IMR-90 (cell line): Measurements from ENCODE around the gene SIM2. TPM values are rescaled to one million over a fixed set of nuclear protein-coding genes. Genes with fewer than 3 reads are reported as not detected.

ENCODE experiments used
- ATAC-seq: fragments of 200-7000 bp; cut with Tn5 transposase; 2 replicates; pipeline ENCODE4 v1.9.1; 2020; ENCODE audit warnings: low read depth, mild to moderate bottlenecking, moderate library complexity
- BruUV-seq: library from RNA; stranded (reverse); fragments of 400-500 nt; replicated peaks from 2 replicates; lab custom pipeline; 2021; lab: Mats Ljungman, UMichigan
- CTCF ChIA-PET: fragments of 300-600 bp; formaldehyde crosslinking; extraction: SDS; loops from one replicate; lab custom pipeline; 2021; ENCODE audit warnings: antibody characterized with exemption; lab: Yijun Ruan, JAX
- POLR2A ChIA-PET: fragments of 300-600 bp; sonication (Branson Sonifier 250); formaldehyde crosslinking; loops from one replicate; lab custom pipeline; 2022; ENCODE audit warnings: antibody characterized with exemption; ENCODE audit not compliant: unreplicated experiment; lab: Charles Lee
- DNase-seq: peaks from one replicate; pipeline ENCODE4 v3.0.0; 2013
- H2AFZ ChIP-seq: replicated peaks from 2 replicates; pipeline ENCODE3; 2013; ENCODE audit warnings: low read length, mild to moderate bottlenecking; ENCODE audit not compliant: poor library complexity
- H2AK5ac ChIP-seq: 2 replicates; pipeline ENCODE4 v1.6.1; 2013; ENCODE audit warnings: low read depth, low read length, inconsistent platforms
- H2AK9ac ChIP-seq: replicated peaks from 2 replicates; pipeline ENCODE3; 2013; ENCODE audit warnings: mild to moderate bottlenecking, low read depth, low read length, moderate library complexity; ENCODE audit not compliant: poor library complexity
- H2BK120ac ChIP-seq: 2 replicates; pipeline ENCODE4 v1.6.1; 2013; ENCODE audit warnings: low read depth, low read length, inconsistent platforms
- H2BK15ac ChIP-seq: 3 replicates; pipeline ENCODE4 v1.6.1; 2013; ENCODE audit warnings: low read depth, low read length, inconsistent platforms
- H2BK20ac ChIP-seq: 2 replicates; pipeline ENCODE4 v1.6.1; 2013; ENCODE audit warnings: low read depth, mild to moderate bottlenecking, inconsistent platforms, low read length, moderate library complexity
- H2BK5ac ChIP-seq: 2 replicates; pipeline ENCODE4 v1.6.1; 2013; ENCODE audit warnings: mild to moderate bottlenecking, low read depth, low read length, inconsistent platforms; ENCODE audit not compliant: poor library complexity, severe bottlenecking
- H3K14ac ChIP-seq: replicated peaks from 2 replicates; pipeline ENCODE4 v1.6.1; 2013; ENCODE audit warnings: low read depth, low read length, inconsistent platforms
- H3K18ac ChIP-seq: 2 replicates; pipeline ENCODE4 v1.6.1; 2013; ENCODE audit warnings: low read depth, low read length, control low read depth
- H3K23ac ChIP-seq: 2 replicates; pipeline ENCODE4 v1.6.1; 2013; ENCODE audit warnings: low read depth, low read length, inconsistent platforms
- H3K27ac ChIP-seq: 2 replicates; pipeline ENCODE4 v1.5.1; 2013; ENCODE audit warnings: mild to moderate bottlenecking, control low read depth, low read length; ENCODE audit not compliant: insufficient read depth
- H3K27me3 ChIP-seq: 2 replicates; pipeline ENCODE4 v1.6.1; 2013; ENCODE audit warnings: low read length; ENCODE audit not compliant: control insufficient read depth, insufficient read depth
- H3K36me3 ChIP-seq: 2 replicates; pipeline ENCODE4 v1.6.1; 2013; ENCODE audit warnings: low read length, mixed read lengths; ENCODE audit not compliant: control insufficient read depth, insufficient read depth
- H3K4ac ChIP-seq: 2 replicates; pipeline ENCODE4 v1.6.1; 2013; ENCODE audit warnings: low read depth, low read length, inconsistent platforms
- H3K4me1 ChIP-seq: 2 replicates; pipeline ENCODE4 v1.6.1; 2013; ENCODE audit warnings: low read length, mixed read lengths; ENCODE audit not compliant: control insufficient read depth, insufficient read depth
- H3K4me2 ChIP-seq: 2 replicates; pipeline ENCODE4 v1.6.1; 2013; ENCODE audit warnings: low read depth, mild to moderate bottlenecking, control low read depth, low read length, moderate library complexity
- H3K4me3 ChIP-seq: 2 replicates; pipeline ENCODE4 v1.5.1; 2013; ENCODE audit warnings: low read depth, mild to moderate bottlenecking, control low read depth, low read length, moderate library complexity; ENCODE audit not compliant: insufficient read depth
- H3K56ac ChIP-seq: 2 replicates; pipeline ENCODE4 v1.6.1; 2013; ENCODE audit warnings: low read length, inconsistent platforms; ENCODE audit not compliant: insufficient read depth; ENCODE audit errors: extremely low read depth
- H3K79me1 ChIP-seq, 2 experiments: 2 replicates each; pipeline ENCODE4 v1.6.1; 2013; ENCODE audit warnings: low read length in 2 of 2, inconsistent platforms in 1 of 2, low read depth in 1 of 2
- H3K9ac ChIP-seq: 2 replicates; pipeline ENCODE4 v1.6.1; 2013; ENCODE audit warnings: low read depth, low read length, control low read depth
- H3K9me1 ChIP-seq: 2 replicates; pipeline ENCODE4 v1.6.1; 2013; ENCODE audit warnings: low read length, inconsistent platforms; ENCODE audit not compliant: insufficient read depth
- H3K9me3 ChIP-seq: 2 replicates; pipeline ENCODE4 v1.6.1; 2013; ENCODE audit warnings: low read length; ENCODE audit not compliant: control insufficient read depth, insufficient read depth
- H4K20me1 ChIP-seq: 2 replicates; pipeline ENCODE4 v1.6.1; 2013; ENCODE audit warnings: low read length, inconsistent platforms; ENCODE audit not compliant: insufficient read depth
- H4K5ac ChIP-seq: 2 replicates; pipeline ENCODE4 v1.6.1; 2013; ENCODE audit warnings: mild to moderate bottlenecking, low read depth, low read length, control low read depth
- H4K8ac ChIP-seq, 2 experiments: 2 replicates each; pipeline ENCODE4 v1.6.1; 2013; ENCODE audit warnings: low read depth in 2 of 2, low read length in 2 of 2, control low read depth in 1 of 2, inconsistent platforms in 1 of 2
- H4K91ac ChIP-seq: 2 replicates; pipeline ENCODE4 v1.6.1; 2013; ENCODE audit warnings: low read depth, low read length, inconsistent platforms; ENCODE audit not compliant: insufficient read depth
- BHLHE40 ChIP-seq: fragments of 150-350 bp; IDR thresholded peaks from 2 replicates; pipeline ENCODE4 v1.6.1; 2016; ENCODE audit warnings: mild to moderate bottlenecking, low read depth, low read length
- CEBPB ChIP-seq: IDR thresholded peaks from 2 replicates; pipeline ENCODE4 v1.6.1; 2012; ENCODE audit warnings: low read depth, low read length, improper control_type of control experiment
- CHD1 ChIP-seq: IDR thresholded peaks from 2 replicates; pipeline ENCODE4 v1.6.1; 2012; ENCODE audit warnings: low read depth, low read length, improper control_type of control experiment
- CTCF ChIP-seq: conservative IDR thresholded peaks from 2 replicates; pipeline ENCODE4 v1.5.1; 2012; ENCODE audit warnings: mild to moderate bottlenecking, low read depth, low read length, improper control_type of control experiment
- FOS ChIP-seq: fragments of 150-350 bp; IDR thresholded peaks from 2 replicates; pipeline ENCODE4 v1.6.1; 2016; ENCODE audit warnings: low read depth, low read length
- MAFK ChIP-seq: IDR thresholded peaks from 2 replicates; pipeline ENCODE4 v1.6.1; 2012; ENCODE audit warnings: low read depth, low read length, improper control_type of control experiment
- MAZ ChIP-seq: IDR thresholded peaks from 2 replicates; pipeline ENCODE4 v1.6.1; 2012; ENCODE audit warnings: low read depth, mild to moderate bottlenecking, low read length, improper control_type of control experiment, moderate library complexity, borderline replicate concordance
- MXI1 ChIP-seq: IDR thresholded peaks from 2 replicates; pipeline ENCODE4 v1.6.1; 2012; ENCODE audit warnings: low read depth, mild to moderate bottlenecking, low read length, moderate library complexity, borderline replicate concordance
- NFE2L2 ChIP-seq: fragments of 150-350 bp; IDR thresholded peaks from 2 replicates; pipeline ENCODE4 v1.6.1; 2016; ENCODE audit warnings: low read depth, mild to moderate bottlenecking, low read length
- POLR2A ChIP-seq: IDR thresholded peaks from 2 replicates; pipeline ENCODE4 v1.6.1; 2012; ENCODE audit warnings: mild to moderate bottlenecking, low read depth, low read length
- RAD21 ChIP-seq: IDR thresholded peaks from 2 replicates; pipeline ENCODE4 v1.6.1; 2012; ENCODE audit warnings: low read length, improper control_type of control experiment
- RCOR1 ChIP-seq: IDR thresholded peaks from 2 replicates; pipeline ENCODE4 v1.6.1; 2012; ENCODE audit warnings: mild to moderate bottlenecking, low read length, improper control_type of control experiment; ENCODE audit not compliant: insufficient replicate concordance
- RFX5 ChIP-seq: IDR thresholded peaks from 2 replicates; pipeline ENCODE4 v1.8.0; 2012; ENCODE audit warnings: low read depth, mild to moderate bottlenecking, low read length, moderate library complexity
- SMC3 ChIP-seq: fragments of 150-350 bp; IDR thresholded peaks from 2 replicates; pipeline ENCODE4 v1.6.1; 2016; ENCODE audit warnings: low read depth, mild to moderate bottlenecking, antibody characterized with exemption, low read length, moderate library complexity
- USF2 ChIP-seq: fragments of 150-350 bp; IDR thresholded peaks from 2 replicates; pipeline ENCODE4 v1.6.1; 2017; ENCODE audit warnings: mild to moderate bottlenecking, antibody characterized with exemption, low read length, low read depth
- WGBS, 2 experiments: methylation state at CpG; one replicate each; pipeline versions ENCODE4 v1.1.5 to v1.1.7; 2013; ENCODE audit warnings: missing lambda C conversion rate in 2 of 2; ENCODE audit not compliant: insufficient read length in 1 of 2; ENCODE audit errors: extremely low coverage in 2 of 2; 5-methylcytosine and 5-hydroxymethylcytosine counted together
- dilution Hi-C: fragments of 300-500 bp; cut with HindIII; formaldehyde crosslinking; loops from one replicate; pipeline ENCODE4 v1.14.3; 2018; ENCODE audit warnings: low sequenced_read_pairs; ENCODE audit not compliant: unreplicated experiment
- in situ Hi-C: fragments of 300-500 bp; cut with MboI; formaldehyde crosslinking; loops from 3 replicates; pipeline ENCODE4 v1.14.3; 2019; ENCODE audit warnings: low sequenced_read_pairs, inconsistent platforms, mixed read lengths
- intact Hi-C: fragments of 100-400 bp; cut with micrococcal nuclease; formaldehyde crosslinking; loops from 2 replicates; pipeline ENCODE4 v1.10.0; 2022
- polyA plus RNA-seq, 3 experiments: library from polyadenylated mRNA; depleted of rRNA; stranded (reverse); fragments of >200 nt; gene quantifications; 2 replicates each; pipeline ENCODE4 v1.2.3, GENCODE V29; 2012; ENCODE audit warnings: low replicate concordance in 1 of 3
- total RNA-seq: library from RNA; depleted of rRNA; stranded (reverse); fragments of >200 nt; gene quantifications from 2 replicates; pipeline ENCODE4 v1.2.3, GENCODE V29; 2012
- TF ChIP-seq, protein P1 (sequence below): fragments of 150-350 bp; IDR thresholded peaks from 2 replicates; pipeline ENCODE4 v1.6.1; 2016; ENCODE audit warnings: low read depth, mild to moderate bottlenecking, low read length, moderate library complexity, borderline replicate concordance

The SIM2 gene
- total and polyA plus RNA-seq, 2 of the 4 experiments (the other 2 are of a cell fraction) = 2.2 to 7.5 TPM

DNA sequence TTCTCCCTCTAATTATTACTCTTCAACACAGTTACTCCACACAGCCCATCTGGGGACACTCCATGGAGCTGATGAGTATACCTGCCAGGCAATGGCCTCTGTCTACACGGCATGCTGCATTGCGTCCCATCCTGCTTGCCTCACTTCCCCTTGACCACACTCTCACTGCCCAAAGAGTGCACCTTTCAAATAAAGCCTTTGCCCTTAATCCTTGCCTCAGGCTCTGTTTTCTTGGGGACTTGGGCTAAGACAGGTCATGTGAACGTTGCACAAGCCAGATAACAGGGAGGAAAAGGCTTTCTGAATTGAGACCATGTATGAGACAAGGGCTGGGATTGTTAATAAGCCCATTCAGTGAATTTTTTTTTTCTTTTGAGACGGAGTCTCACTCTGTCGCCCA, 40.0 kb upstream of the SIM2 start:
- Histone ChIP-seq H3K27me3 (peaks cover 20% of the 10 kb centered on the region), H4K20me1 (no peaks in the 10 kb centered on the region), H3K23ac (no peak overlapping the region), H4K5ac (no peak overlapping the region), H4K91ac (no peak overlapping the region), H4K8ac (no peak overlapping the region), H3K56ac (no peak overlapping the region), H2BK120ac (no peak overlapping the region), H3K79me1 (no peaks in the 10 kb centered on the region), H3K4me3 (no peak overlapping the region), H3K4ac (no peak overlapping the region), H2BK5ac (no peak overlapping the region), H3K9me3 (no peaks in the 10 kb centered on the region), H3K18ac (no peak overlapping the region), H3K9me1 (0 out of 2 replicates have a peak, but pooled peaks cover 3% of the 10 kb centered on the region), H2AFZ (no peak overlapping the region), H3K9ac (no peak overlapping the region), H2AK9ac (no peak overlapping the region), H2AK5ac (no peak overlapping the region), H3K36me3 (no peaks in the 10 kb centered on the region), H2BK15ac (no peak overlapping the region), H3K14ac (no peak overlapping the region), H3K4me1 (peaks cover 3% of the 10 kb centered on the region; the same call in 1 of the 2 replicates), H2BK20ac (no peak overlapping the region), H3K4me2 (no peak overlapping the region), H3K27ac (no peak overlapping the region)
- dilution Hi-C loops = no loop called here
- POLR2A ChIA-PET = no interaction called here
- WGBS, 2 experiments = 0% methylated on average over 1 of the region's 5 CpGs; no CpG with 5 or more reads in 1 of the 2 experiments
- in situ Hi-C loops = no loop called here
- BruUV-seq = no TSS peak
- no peak for TF ChIP-seq CHD1
- no peak for TF ChIP-seq USF2
- TF ChIP-seq BHLHE40 = no peak
- no peak for TF ChIP-seq CEBPB
- no peak for TF ChIP-seq RCOR1
- no peak for TF ChIP-seq MAFK
- TF ChIP-seq MXI1 = no peak
- TF ChIP-seq FOS = no peak
- TF ChIP-seq NFE2L2 = no peak
- no peak for TF ChIP-seq RAD21
- no peak for TF ChIP-seq RFX5
- no peak for TF ChIP-seq SMC3
- no peak for TF ChIP-seq CTCF
- no peak for TF ChIP-seq MAZ
- TF ChIP-seq POLR2A = no peak
- TF ChIP-seq, protein P1, sequence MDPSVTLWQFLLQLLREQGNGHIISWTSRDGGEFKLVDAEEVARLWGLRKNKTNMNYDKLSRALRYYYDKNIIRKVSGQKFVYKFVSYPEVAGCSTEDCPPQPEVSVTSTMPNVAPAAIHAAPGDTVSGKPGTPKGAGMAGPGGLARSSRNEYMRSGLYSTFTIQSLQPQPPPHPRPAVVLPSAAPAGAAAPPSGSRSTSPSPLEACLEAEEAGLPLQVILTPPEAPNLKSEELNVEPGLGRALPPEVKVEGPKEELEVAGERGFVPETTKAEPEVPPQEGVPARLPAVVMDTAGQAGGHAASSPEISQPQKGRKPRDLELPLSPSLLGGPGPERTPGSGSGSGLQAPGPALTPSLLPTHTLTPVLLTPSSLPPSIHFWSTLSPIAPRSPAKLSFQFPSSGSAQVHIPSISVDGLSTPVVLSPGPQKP = no peak
- intact Hi-C loops = no loop called here
- no peak for DNase-seq
- no peak for ATAC-seq
- CTCF ChIA-PET = no interaction called here
